ENCODE results near the gene DNLZ. TPM values are rescaled to one million over a fixed set of nuclear protein-coding genes. Genes with fewer than 3 reads are reported as not detected.

Gene DNLZ
- total and polyA plus RNA-seq, 5 experiments from 2014 or later = 32.8 to 58.1 (median 51.6) TPM

- Mint-ChIP-seq H3K9me3 (no peaks in the 10 kb centered on the region), H3K36me3 (no peaks in the 10 kb centered on the region), H3K4me3 (no peak overlapping the region), H3K27ac (no peak overlapping the region), H3K4me1 (no peaks in the 10 kb centered on the region), H3K27me3 (no peaks in the 10 kb centered on the region)
- DNase-seq (no peak), ATAC-seq (no peak)
- POLR2A ChIA-PET = no interaction called here
These were observed 29.0 kb downstream of the DNLZ start for GRCh38 chr9:136334541-136334940.

GRCh38 chr9:136333486-136333885, 30.1 kb downstream of the DNLZ start:
- POLR2A ChIA-PET = interaction anchor here (0.6 kb wide), 1 partner anchor 484 kb away, joined by 3 read pairs; no protein-coding TSS in a partner anchor
- DNase-seq (no peak), ATAC-seq (no peak)
- Mint-ChIP-seq H3K4me3 (no peak overlapping the region), H3K4me1 (peaks cover 2 to 5% (median 4%) of the 10 kb centered on the region in 4 donors), H3K27me3 (peaks cover 0 to 2% (median 0%) of the 10 kb centered on the region in 5 donors), H3K9me3 (no peaks in the 10 kb centered on the region), H3K27ac (no peak overlapping the region), H3K36me3 (no peaks in the 10 kb centered on the region)

- POLR2A ChIA-PET = interaction anchor here (0.6 kb wide), 1 partner anchor 485 kb away, joined by 3 read pairs; no protein-coding TSS in a partner anchor
- Mint-ChIP-seq H3K4me3 (no peak overlapping the region), H3K9me3 (no peaks in the 10 kb centered on the region), H3K4me1 (peaks cover 2 to 5% (median 5%) of the 10 kb centered on the region in 4 donors), H3K27me3 (peaks cover 0 to 2% (median 0%) of the 10 kb centered on the region in 5 donors), H3K36me3 (no peaks in the 10 kb centered on the region), H3K27ac (peak overlapping the region in 1 of 10 donors; percentile 53)
- ATAC-seq = no peak
- no peak for DNase-seq
These were observed 30.5 kb downstream of the DNLZ start for GRCh38 chr9:136333045-136333444.

- Mint-ChIP-seq H3K27me3 (peaks cover 0 to 2% (median 0%) of the 10 kb centered on the region in 5 donors), H3K9me3 (no peaks in the 10 kb centered on the region), H3K27ac (peak overlapping the region in 1 of 10 donors; percentile 53), H3K4me3 (no peak overlapping the region), H3K4me1 (peaks cover 2 to 5% (median 5%) of the 10 kb centered on the region in 4 donors), H3K36me3 (no peaks in the 10 kb centered on the region)
- POLR2A ChIA-PET = no interaction called here
- no peak for ATAC-seq
- DNase-seq = no peak
These were observed 31.0 kb downstream of the DNLZ start for GRCh38 chr9:136332482-136332983.

GRCh38 chr9:136331556-136332481, 31.7 kb downstream of the DNLZ start:
- no peak for DNase-seq
- Mint-ChIP-seq H3K27me3 (peaks cover 0 to 2% (median 0%) of the 10 kb centered on the region in 5 donors), H3K36me3 (no peaks in the 10 kb centered on the region), H3K4me1 (peaks cover 2 to 6% (median 5%) of the 10 kb centered on the region in 4 donors), H3K9me3 (no peaks in the 10 kb centered on the region), H3K27ac (no peak overlapping the region), H3K4me3 (no peak overlapping the region)
- POLR2A ChIA-PET = interaction anchor here (1.0 kb wide), 1 partner anchor 32 kb away, joined by 3 read pairs; the partner anchor contains the start of gene DNLZ
- no peak for ATAC-seq

- POLR2A ChIA-PET = interaction anchor here (0.7 to 1.0 kb wide), 2 partner anchors 14 to 32 kb away, joined by 3 read pairs; partner anchors contain the start of gene DNLZ
- Mint-ChIP-seq H3K36me3 (no peaks in the 10 kb centered on the region), H3K27me3 (peaks cover 0 to 2% (median 0%) of the 10 kb centered on the region in 5 donors)
These were observed 32.5 kb downstream of the DNLZ start for GRCh38 chr9:136331030-136331429.

GRCh38 chr9:136330406-136330990, 33.0 kb downstream of the DNLZ start:
- DNase-seq (no peak), ATAC-seq (no peak)
- POLR2A ChIA-PET = interaction anchor here (0.7 kb wide), 1 partner anchor 14 kb away, joined by 3 read pairs; no protein-coding TSS in a partner anchor
- Mint-ChIP-seq H3K36me3 (no peaks in the 10 kb centered on the region), H3K4me3 (peak overlapping the region in 2 of 10 donors; percentile 22 to 70), H3K4me1 (peaks cover 2 to 8% (median 5%) of the 10 kb centered on the region in 4 donors), H3K27ac (no peak overlapping the region), H3K9me3 (no peaks in the 10 kb centered on the region), H3K27me3 (peaks cover 0 to 2% (median 0%) of the 10 kb centered on the region in 5 donors)

More at GRCh38 chr9:136331030-136331429, 32.5 kb downstream of the DNLZ start:
- Mint-ChIP-seq H3K4me1 (peaks cover 2 to 8% (median 5%) of the 10 kb centered on the region in 4 donors), H3K9me3 (no peaks in the 10 kb centered on the region), H3K4me3 (no peak overlapping the region), H3K27ac (no peak overlapping the region)
- DNase-seq (no peak), ATAC-seq (no peak)

- ATAC-seq (no peak), DNase-seq (no peak)
- POLR2A ChIA-PET = no interaction called here
- Mint-ChIP-seq H3K36me3 (no peaks in the 10 kb centered on the region), H3K4me3 (peak overlapping the region in 2 of 10 donors; percentile 27 to 70), H3K9me3 (no peaks in the 10 kb centered on the region), H3K27ac (no peak overlapping the region), H3K27me3 (peaks cover 0 to 2% (median 0%) of the 10 kb centered on the region in 5 donors), H3K4me1 (peaks cover 2 to 8% (median 5%) of the 10 kb centered on the region in 4 donors)
These were observed 33.7 kb downstream of the DNLZ start for GRCh38 chr9:136329636-136330405.

GRCh38 chr9:136329211-136329627, 34.3 kb downstream of the DNLZ start:
- POLR2A ChIA-PET = no interaction called here
- Mint-ChIP-seq H3K27me3 (peaks cover 0 to 2% (median 0%) of the 10 kb centered on the region in 5 donors), H3K4me1 (peaks cover 2 to 8% (median 5%) of the 10 kb centered on the region in 4 donors), H3K9me3 (no peaks in the 10 kb centered on the region), H3K27ac (peak overlapping the region in 1 of 10 donors; percentile 62), H3K36me3 (no peaks in the 10 kb centered on the region), H3K4me3 (peak overlapping the region in 2 of 10 donors; percentile 18 to 27)
- ATAC-seq (no peak), DNase-seq (no peak)

- Mint-ChIP-seq H3K27ac (peak overlapping the region in 6 of 10 donors; percentile 48 to 79 (median 68)), H3K9me3 (no peaks in the 10 kb centered on the region), H3K36me3 (no peaks in the 10 kb centered on the region), H3K4me3 (peak overlapping the region in 9 of 10 donors; percentile 37 to 84 (median 63)), H3K27me3 (peaks cover 0 to 2% (median 0%) of the 10 kb centered on the region in 5 donors), H3K4me1 (peaks cover 2 to 9% (median 6%) of the 10 kb centered on the region in 4 donors)
- ATAC-seq (no peak), DNase-seq (no peak)
- POLR2A ChIA-PET = no interaction called here
These were observed 34.9 kb downstream of the DNLZ start for GRCh38 chr9:136328622-136329041.

- H3K4me1 Mint-ChIP-seq = peaks cover 2 to 14% (median 7%) of the 10 kb centered on the region in 4 donors
- peaks cover 0 to 2% (median 0%) of the 10 kb centered on the region in 5 donors for H3K27me3 Mint-ChIP-seq
- no peaks in the 10 kb centered on the region for H3K36me3 Mint-ChIP-seq
- peak overlapping the region in 2 of 10 donors; percentile 74 to 79 for H3K27ac Mint-ChIP-seq
- DNase-seq (no peak), ATAC-seq (peak in 1 of 2 donors; percentile 30)
- H3K9me3 Mint-ChIP-seq = no peaks in the 10 kb centered on the region
- POLR2A ChIA-PET = no interaction called here
- peak overlapping the region in 9 of 10 donors; percentile 15 to 84 (median 51) for H3K4me3 Mint-ChIP-seq
These were observed 35.4 kb downstream of the DNLZ start for GRCh38 chr9:136328011-136328621.

Measured in naive thymus-derived CD8-positive, alpha-beta T cell (primary cell).